Measurements from ENCODE around the gene NHEJ1. TPM values are rescaled to one million over a fixed set of nuclear protein-coding genes. Genes with fewer than 3 reads are reported as not detected.

The NHEJ1 gene
- total RNA-seq, 3 donors from 2014 or later = 13.4 to 19.8 (median 17.6) TPM

DNA sequence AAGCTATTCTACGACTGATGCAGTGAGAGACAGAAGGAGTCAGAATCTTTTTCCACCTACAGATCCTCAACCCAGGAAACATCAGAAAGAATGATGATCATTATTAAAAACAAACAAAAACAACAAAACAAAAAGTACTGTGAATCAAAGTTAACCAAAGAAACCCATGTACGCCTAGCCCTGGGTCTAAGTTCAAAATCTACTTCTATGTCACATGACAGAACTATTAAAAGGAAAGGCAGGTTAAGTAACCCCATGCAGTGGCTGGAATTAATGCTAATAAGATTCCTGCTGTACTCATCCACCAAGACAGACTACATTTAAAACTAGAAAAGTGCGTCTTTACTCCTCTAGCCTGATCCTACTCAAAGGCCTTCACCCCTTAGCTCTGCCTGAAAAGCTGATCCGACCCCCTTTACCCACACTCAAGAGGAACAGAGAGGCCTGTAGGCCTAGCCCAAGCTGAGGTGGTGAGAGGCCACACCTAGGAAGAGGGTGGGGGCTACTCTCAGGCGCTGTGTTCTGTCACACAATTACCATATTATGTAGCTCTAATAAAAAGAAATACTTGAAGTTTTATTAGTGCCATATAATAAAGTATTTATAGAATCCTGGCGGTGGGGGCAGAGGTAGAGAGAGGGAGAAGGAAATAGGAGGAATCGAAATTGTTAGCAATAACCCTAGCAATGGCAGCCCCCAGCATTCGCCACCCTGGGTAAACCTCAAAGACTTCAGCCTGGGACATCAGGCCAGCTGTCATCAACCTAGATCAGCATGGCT lies 37.1 kb downstream of the NHEJ1 start:
- peak overlapping the region in 1 of 2 donors; percentile 78 for H3K27ac ChIP-seq
- H3K9me3 ChIP-seq = no peaks in the 10 kb centered on the region
- H3K4me1 ChIP-seq = peaks cover 0 to 3% of the 10 kb centered on the region in 2 donors

DNA sequence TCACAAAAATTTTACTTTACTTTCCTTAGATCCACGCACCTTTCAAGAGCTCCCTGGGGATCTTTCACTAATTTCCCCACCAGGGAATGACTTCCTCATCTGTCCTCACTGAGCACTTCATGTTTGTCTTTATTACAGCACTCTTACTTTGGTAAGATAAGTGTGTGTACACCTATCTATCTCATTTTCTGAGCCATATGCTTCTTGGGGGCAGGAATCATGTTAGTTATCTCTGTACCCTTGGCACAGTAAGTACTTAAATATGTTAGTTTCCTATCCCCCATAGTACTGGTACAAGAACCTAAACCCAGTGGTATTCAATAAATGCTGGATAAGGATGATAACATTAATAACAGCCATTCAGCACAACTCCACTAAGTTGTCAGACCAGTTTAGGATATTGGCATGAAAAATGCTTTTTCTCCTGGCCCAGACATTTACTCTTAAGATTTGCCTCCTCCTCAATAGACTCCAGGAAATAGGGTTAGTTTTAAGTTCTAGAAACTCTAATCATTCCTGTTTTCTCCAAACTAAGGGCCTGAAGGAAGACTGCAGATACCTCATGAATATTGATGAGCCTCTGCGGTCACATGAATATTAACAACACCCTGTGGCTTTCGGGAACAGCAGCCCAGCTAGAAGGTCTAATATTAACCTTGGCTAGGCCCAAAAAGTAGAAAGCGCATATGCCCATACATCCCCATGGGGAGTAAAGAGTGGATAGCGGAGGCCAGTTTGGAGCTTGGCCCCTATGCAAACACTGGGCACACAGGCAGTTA lies 38.2 kb downstream of the NHEJ1 start:
- no peak for DNase-seq (ENCODE audit: low spot score in 2 of 2)
- Histone ChIP-seq H3K9me3 (no peaks in the 10 kb centered on the region), H3K27ac (peak overlapping the region; percentile 46 to 78), H3K27me3 (no peaks in the 10 kb centered on the region), H3K4me3 (no peak overlapping the region), H3K4me1 (peaks cover 0 to 3% of the 10 kb centered on the region in 2 donors), H3K36me3 (no peaks in the 10 kb centered on the region)
- intact Hi-C loops (cut with DNase I; ENCODE audit: low total_unique reads) = no loop called here
- TF ChIP-seq POLR2A (IDR thresholded peaks at IDR 0.05) (no peak), POLR2AphosphoS5 (IDR thresholded peaks at IDR 0.05) (no peak)
- TF ChIP-seq, protein P1, sequence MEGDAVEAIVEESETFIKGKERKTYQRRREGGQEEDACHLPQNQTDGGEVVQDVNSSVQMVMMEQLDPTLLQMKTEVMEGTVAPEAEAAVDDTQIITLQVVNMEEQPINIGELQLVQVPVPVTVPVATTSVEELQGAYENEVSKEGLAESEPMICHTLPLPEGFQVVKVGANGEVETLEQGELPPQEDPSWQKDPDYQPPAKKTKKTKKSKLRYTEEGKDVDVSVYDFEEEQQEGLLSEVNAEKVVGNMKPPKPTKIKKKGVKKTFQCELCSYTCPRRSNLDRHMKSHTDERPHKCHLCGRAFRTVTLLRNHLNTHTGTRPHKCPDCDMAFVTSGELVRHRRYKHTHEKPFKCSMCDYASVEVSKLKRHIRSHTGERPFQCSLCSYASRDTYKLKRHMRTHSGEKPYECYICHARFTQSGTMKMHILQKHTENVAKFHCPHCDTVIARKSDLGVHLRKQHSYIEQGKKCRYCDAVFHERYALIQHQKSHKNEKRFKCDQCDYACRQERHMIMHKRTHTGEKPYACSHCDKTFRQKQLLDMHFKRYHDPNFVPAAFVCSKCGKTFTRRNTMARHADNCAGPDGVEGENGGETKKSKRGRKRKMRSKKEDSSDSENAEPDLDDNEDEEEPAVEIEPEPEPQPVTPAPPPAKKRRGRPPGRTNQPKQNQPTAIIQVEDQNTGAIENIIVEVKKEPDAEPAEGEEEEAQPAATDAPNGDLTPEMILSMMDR (IDR thresholded peaks at IDR 0.05) = no peak

More for the DNA sequence above, 37.1 kb downstream of the NHEJ1 start:
- intact Hi-C loops (cut with DNase I; ENCODE audit: low total_unique reads) = no loop called here
- Histone ChIP-seq H3K4me3 (no peak overlapping the region), H3K27me3 (no peaks in the 10 kb centered on the region), H3K36me3 (no peaks in the 10 kb centered on the region)
- no peak for DNase-seq (ENCODE audit: low spot score in 2 of 2)
- TF ChIP-seq, protein P1 (IDR thresholded peaks at IDR 0.05) = no peak
- TF ChIP-seq POLR2A (IDR thresholded peaks at IDR 0.05) = no peak
- no peak for TF ChIP-seq POLR2AphosphoS5 (IDR thresholded peaks at IDR 0.05)

DNA sequence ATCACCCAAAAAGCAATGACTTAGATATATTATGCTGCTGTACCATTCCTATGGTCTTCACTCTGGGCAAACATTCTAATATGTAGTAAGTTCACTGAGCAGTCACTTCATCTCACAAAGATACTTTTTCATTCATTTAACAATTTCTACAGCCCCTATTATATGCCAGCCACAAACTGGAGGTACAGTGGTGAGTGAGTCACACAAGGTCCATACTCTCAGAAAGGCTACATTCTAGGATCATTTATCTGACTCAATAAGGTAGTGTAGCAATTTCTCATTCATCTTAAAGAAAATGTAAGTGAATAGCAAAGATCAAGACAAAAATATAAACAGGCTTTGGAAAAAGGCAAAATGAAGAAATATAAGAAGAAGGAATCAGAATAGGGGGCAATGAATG lies 40.5 kb downstream of the NHEJ1 start:
- no peak for DNase-seq (ENCODE audit: low spot score in 2 of 2)
- H3K4me1 ChIP-seq = no peaks in the 10 kb centered on the region
- H3K9me3 ChIP-seq = no peaks in the 10 kb centered on the region
- intact Hi-C loops (cut with DNase I; ENCODE audit: low total_unique reads) = no loop called here
- TF ChIP-seq POLR2AphosphoS5 (IDR thresholded peaks at IDR 0.05) (no peak), POLR2A (IDR thresholded peaks at IDR 0.05) (no peak)
- TF ChIP-seq, protein P1 (IDR thresholded peaks at IDR 0.05) = no peak
- no peak overlapping the region for H3K4me3 ChIP-seq
- H3K27ac ChIP-seq = no peak overlapping the region
- no peaks in the 10 kb centered on the region for H3K27me3 ChIP-seq
- H3K36me3 ChIP-seq = no peaks in the 10 kb centered on the region

DNA sequence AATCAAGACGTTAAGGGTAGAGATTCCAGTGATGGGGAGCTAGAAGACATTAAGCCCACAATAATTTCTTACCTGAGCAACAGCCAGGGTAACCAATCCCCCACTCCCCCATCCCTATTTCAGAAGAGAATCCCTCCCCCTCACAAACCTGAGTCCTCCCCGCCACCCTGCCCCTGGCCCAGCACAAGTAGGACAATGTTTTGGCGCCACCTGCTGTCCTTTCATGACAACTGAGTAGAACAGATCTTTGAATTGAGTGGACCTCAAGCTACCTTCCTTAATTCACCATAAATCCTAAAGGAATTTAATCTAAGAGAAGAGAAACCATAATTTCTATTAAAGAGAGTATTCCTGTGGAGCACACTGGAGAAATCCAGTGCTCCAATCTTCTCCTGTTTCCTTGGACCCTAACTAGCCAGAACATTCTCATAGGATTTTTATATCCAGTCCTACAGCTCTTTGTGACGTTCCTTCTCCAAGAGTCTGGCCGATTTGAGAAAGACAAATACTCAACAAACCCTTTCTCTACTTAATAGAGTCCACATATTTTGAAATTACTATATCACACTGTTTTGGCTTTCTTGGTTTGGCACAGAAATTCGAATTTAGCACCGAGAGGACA lies 41.1 kb downstream of the NHEJ1 start:
- no peaks in the 10 kb centered on the region for H3K36me3 ChIP-seq
- H3K27ac ChIP-seq = no peak overlapping the region
- no peaks in the 10 kb centered on the region for H3K27me3 ChIP-seq
- TF ChIP-seq, protein P1 (IDR thresholded peaks at IDR 0.05) = peak in 2 of 3 donors; percentile 55 to 74
- no peak for TF ChIP-seq POLR2A (IDR thresholded peaks at IDR 0.05)
- intact Hi-C loops (cut with DNase I; ENCODE audit: low total_unique reads) = loop anchor here (10.0 kb wide), 1 partner anchor 1215 kb away; no protein-coding TSS in a partner anchor
- H3K4me3 ChIP-seq = no peak overlapping the region
- peak in 1 of 2 donors; percentile 31 for DNase-seq (ENCODE audit: low spot score in 2 of 2)
- H3K9me3 ChIP-seq = no peaks in the 10 kb centered on the region
- H3K4me1 ChIP-seq = no peaks in the 10 kb centered on the region
